GM12878 (cell line): ENCODE data around the gene RCCD1. TPM values are rescaled to one million over a fixed set of nuclear protein-coding genes. Genes with fewer than 3 reads are reported as not detected.
A peak's percentile ranks its signal among the peaks of the same experiment; 100 is the strongest.

Source experiments
- BACH1 ChIP-seq: fragments of 450-650 bp; IDR thresholded peaks from 2 replicates; pipeline ENCODE4 v1.6.1; 2017; ENCODE audit warnings: mild to moderate bottlenecking, borderline replicate concordance
- ETV6 ChIP-seq, 2 experiments: fragments of 450-650 bp in 1 of 2; IDR thresholded peaks in 1 of 2; conservative IDR thresholded peaks in 1 of 2; 2 replicates each; pipeline ENCODE4 v1.6.1; 2014; ENCODE audit warnings: antibody characterized with exemption in 1 of 2, borderline replicate concordance in 1 of 2, low read depth in 1 of 2, mild to moderate bottlenecking in 1 of 2, moderate library complexity in 1 of 2
- IKZF1 ChIP-seq: fragments of 450-650 bp; conservative IDR thresholded peaks from 2 replicates; pipeline ENCODE4 v1.6.1; 2017; ENCODE audit warnings: antibody characterized with exemption, mild to moderate bottlenecking
- POU2F2 ChIP-seq: IDR thresholded peaks from 3 replicates; pipeline ENCODE4 v1.6.1; 2011; ENCODE audit warnings: low read depth, mild to moderate bottlenecking, low read length, borderline replicate concordance
- RB1 ChIP-seq: fragments of 450-650 bp; formaldehyde crosslinking; IDR thresholded peaks from 2 replicates; pipeline ENCODE4 v1.6.1; 2017; ENCODE audit warnings: mild to moderate bottlenecking, borderline replicate concordance
- STAT1 ChIP-seq: fragments of 450-650 bp; conservative IDR thresholded peaks from 2 replicates; pipeline ENCODE4 v1.6.1; 2014; ENCODE audit warnings: antibody characterized with exemption, mild to moderate bottlenecking
- polyA plus RNA-seq, 11 experiments: library from polyadenylated mRNA; depleted of rRNA in 4 of 11; unstranded in 6 of 11; stranded (reverse) in 5 of 11; fragments of >200 nt; fragmentation: Nextera tagmentation in 4 of 11; fragmentation: Illumina TruSeq in 1 of 11; extraction: Ambion mirVana in 4 of 11; extraction: Trizol in 1 of 11; gene quantifications; 1 replicate in 1 of 11; 2 replicates in 10 of 11; pipeline versions ENCODE4 v1.2.1 to v1.2.3, GENCODE V29; 2011 to 2016; ENCODE audit warnings: inconsistent platforms in 2 of 11, missing spikeins in 2 of 11, low read depth in 1 of 11
- total RNA-seq, 4 experiments: library from RNA; depleted of rRNA in 3 of 4; stranded (reverse); fragments of >200 nt in 3 of 4; fragmentation: Illumina TruSeq in 1 of 4; extraction: Trizol in 1 of 4; gene quantifications; 2 replicates each; pipeline versions ENCODE4 v1.2.1 to v1.2.3, GENCODE V29; 2013 to 2021
- TF ChIP-seq, protein P1 (sequence below): fragments of 450-650 bp; IDR thresholded peaks from 2 replicates; pipeline ENCODE4 v1.6.1; 2017; ENCODE audit warnings: mild to moderate bottlenecking, low read depth, inconsistent platforms; ENCODE audit not compliant: poor library complexity, severe bottlenecking
- TF ChIP-seq, protein P2 (sequence below): fragments of 450-650 bp; IDR thresholded peaks from 2 replicates; pipeline ENCODE4 v1.6.1; 2017; ENCODE audit warnings: antibody characterized with exemption, mild to moderate bottlenecking, moderate library complexity
- TF ChIP-seq, protein P3 (sequence below): IDR thresholded peaks from 2 replicates; pipeline ENCODE4 v1.6.1; 2012; ENCODE audit warnings: improper control_type of control experiment, low read depth, low read length; ENCODE audit not compliant: insufficient replicate concordance
- TF ChIP-seq, protein P4 (sequence below): fragments of 450-650 bp; formaldehyde crosslinking; IDR thresholded peaks from 2 replicates; pipeline ENCODE4 v1.5.0; 2022; ENCODE audit warnings: mild to moderate bottlenecking, missing genetic modification characterization
- TF ChIP-seq, protein P5 (sequence below): IDR thresholded peaks from 2 replicates; pipeline ENCODE4 v1.6.1; 2012; ENCODE audit warnings: low read depth, low read length, improper control_type of control experiment

The RCCD1 gene
- total and polyA plus RNA-seq, 10 of the 15 experiments (the other 5 are each of a cell fraction or from before 2014, with no cell fraction given), result 5.2 to 30.4 (median 20.9) TPM

DNA sequence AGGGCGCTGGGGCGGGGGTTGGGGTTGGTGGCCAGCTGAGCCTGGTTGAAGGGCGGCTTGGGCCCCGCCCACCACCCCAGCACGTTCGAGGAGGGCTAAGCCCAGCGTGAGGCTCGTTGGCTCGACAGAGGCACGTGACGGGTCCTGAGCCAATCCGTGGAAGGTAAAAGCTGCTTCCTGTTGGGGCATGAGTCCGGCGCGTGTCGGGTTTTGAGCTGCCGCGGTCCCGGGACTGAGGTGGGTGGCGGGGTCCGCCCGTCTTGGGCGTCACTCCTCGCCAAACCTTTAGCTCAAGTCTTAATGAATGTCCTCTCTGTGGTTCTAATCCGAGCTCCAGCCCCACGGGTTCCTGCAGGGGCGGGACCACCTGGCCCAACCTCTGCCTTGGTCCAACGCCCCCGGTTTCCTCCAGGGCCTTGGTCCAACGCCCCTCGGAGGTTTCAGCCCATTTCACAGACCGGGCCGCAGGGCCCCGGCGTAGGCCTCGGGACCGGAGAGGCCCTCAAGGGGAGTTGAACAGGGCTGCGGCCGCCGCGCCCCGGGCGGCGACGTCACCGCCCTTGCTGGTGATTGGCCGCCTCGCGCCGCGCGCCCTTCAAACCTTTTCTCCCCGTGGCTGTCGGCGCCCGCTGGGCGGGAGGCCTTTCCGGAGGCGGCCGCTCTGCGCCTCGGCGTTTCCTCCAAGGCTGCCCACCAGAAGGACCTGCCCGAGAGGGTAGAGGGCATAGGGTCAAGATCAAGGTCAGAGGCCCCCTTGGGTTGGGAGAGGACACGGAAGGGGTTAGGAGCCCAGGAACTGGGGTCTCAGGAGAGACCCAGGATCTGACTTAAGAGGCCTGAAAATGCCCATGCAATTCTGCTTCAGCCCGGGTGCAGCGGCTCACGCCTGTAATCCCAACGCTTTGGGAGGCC is at the start of gene RCCD1 (continued):
- TF ChIP-seq, protein P1, sequence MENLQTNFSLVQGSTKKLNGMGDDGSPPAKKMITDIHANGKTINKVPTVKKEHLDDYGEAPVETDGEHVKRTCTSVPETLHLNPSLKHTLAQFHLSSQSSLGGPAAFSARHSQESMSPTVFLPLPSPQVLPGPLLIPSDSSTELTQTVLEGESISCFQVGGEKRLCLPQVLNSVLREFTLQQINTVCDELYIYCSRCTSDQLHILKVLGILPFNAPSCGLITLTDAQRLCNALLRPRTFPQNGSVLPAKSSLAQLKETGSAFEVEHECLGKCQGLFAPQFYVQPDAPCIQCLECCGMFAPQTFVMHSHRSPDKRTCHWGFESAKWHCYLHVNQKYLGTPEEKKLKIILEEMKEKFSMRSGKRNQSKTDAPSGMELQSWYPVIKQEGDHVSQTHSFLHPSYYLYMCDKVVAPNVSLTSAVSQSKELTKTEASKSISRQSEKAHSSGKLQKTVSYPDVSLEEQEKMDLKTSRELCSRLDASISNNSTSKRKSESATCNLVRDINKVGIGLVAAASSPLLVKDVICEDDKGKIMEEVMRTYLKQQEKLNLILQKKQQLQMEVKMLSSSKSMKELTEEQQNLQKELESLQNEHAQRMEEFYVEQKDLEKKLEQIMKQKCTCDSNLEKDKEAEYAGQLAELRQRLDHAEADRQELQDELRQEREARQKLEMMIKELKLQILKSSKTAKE, result no peak
- TF ChIP-seq IKZF1 (peak; percentile 63), RB1 (peak; percentile 94), STAT1 (peak; percentile 84), ETV6 (conservative IDR thresholded peaks at IDR 0.05 in 1 of 2, IDR thresholded peaks at IDR 0.05 in 1 of 2; ENCODE audit: borderline replicate concordance in 1 of 2, low read depth in 1 of 2) (no peak), BACH1 (peak; percentile 37; the same call in 1 of the 2 replicates), POU2F2 (peak; percentile 59; the same call in 2 of the 3 replicates)
- TF ChIP-seq, protein P2, sequence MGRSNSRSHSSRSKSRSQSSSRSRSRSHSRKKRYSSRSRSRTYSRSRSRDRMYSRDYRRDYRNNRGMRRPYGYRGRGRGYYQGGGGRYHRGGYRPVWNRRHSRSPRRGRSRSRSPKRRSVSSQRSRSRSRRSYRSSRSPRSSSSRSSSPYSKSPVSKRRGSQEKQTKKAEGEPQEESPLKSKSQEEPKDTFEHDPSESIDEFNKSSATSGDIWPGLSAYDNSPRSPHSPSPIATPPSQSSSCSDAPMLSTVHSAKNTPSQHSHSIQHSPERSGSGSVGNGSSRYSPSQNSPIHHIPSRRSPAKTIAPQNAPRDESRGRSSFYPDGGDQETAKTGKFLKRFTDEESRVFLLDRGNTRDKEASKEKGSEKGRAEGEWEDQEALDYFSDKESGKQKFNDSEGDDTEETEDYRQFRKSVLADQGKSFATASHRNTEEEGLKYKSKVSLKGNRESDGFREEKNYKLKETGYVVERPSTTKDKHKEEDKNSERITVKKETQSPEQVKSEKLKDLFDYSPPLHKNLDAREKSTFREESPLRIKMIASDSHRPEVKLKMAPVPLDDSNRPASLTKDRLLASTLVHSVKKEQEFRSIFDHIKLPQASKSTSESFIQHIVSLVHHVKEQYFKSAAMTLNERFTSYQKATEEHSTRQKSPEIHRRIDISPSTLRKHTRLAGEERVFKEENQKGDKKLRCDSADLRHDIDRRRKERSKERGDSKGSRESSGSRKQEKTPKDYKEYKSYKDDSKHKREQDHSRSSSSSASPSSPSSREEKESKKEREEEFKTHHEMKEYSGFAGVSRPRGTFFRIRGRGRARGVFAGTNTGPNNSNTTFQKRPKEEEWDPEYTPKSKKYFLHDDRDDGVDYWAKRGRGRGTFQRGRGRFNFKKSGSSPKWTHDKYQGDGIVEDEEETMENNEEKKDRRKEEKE, result no peak
- TF ChIP-seq, protein P3, sequence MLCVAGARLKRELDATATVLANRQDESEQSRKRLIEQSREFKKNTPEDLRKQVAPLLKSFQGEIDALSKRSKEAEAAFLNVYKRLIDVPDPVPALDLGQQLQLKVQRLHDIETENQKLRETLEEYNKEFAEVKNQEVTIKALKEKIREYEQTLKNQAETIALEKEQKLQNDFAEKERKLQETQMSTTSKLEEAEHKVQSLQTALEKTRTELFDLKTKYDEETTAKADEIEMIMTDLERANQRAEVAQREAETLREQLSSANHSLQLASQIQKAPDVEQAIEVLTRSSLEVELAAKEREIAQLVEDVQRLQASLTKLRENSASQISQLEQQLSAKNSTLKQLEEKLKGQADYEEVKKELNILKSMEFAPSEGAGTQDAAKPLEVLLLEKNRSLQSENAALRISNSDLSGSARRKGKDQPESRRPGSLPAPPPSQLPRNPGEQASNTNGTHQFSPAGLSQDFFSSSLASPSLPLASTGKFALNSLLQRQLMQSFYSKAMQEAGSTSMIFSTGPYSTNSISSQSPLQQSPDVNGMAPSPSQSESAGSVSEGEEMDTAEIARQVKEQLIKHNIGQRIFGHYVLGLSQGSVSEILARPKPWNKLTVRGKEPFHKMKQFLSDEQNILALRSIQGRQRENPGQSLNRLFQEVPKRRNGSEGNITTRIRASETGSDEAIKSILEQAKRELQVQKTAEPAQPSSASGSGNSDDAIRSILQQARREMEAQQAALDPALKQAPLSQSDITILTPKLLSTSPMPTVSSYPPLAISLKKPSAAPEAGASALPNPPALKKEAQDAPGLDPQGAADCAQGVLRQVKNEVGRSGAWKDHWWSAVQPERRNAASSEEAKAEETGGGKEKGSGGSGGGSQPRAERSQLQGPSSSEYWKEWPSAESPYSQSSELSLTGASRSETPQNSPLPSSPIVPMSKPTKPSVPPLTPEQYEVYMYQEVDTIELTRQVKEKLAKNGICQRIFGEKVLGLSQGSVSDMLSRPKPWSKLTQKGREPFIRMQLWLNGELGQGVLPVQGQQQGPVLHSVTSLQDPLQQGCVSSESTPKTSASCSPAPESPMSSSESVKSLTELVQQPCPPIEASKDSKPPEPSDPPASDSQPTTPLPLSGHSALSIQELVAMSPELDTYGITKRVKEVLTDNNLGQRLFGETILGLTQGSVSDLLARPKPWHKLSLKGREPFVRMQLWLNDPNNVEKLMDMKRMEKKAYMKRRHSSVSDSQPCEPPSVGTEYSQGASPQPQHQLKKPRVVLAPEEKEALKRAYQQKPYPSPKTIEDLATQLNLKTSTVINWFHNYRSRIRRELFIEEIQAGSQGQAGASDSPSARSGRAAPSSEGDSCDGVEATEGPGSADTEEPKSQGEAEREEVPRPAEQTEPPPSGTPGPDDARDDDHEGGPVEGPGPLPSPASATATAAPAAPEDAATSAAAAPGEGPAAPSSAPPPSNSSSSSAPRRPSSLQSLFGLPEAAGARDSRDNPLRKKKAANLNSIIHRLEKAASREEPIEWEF, result peak; percentile 18
- TF ChIP-seq, protein P4, sequence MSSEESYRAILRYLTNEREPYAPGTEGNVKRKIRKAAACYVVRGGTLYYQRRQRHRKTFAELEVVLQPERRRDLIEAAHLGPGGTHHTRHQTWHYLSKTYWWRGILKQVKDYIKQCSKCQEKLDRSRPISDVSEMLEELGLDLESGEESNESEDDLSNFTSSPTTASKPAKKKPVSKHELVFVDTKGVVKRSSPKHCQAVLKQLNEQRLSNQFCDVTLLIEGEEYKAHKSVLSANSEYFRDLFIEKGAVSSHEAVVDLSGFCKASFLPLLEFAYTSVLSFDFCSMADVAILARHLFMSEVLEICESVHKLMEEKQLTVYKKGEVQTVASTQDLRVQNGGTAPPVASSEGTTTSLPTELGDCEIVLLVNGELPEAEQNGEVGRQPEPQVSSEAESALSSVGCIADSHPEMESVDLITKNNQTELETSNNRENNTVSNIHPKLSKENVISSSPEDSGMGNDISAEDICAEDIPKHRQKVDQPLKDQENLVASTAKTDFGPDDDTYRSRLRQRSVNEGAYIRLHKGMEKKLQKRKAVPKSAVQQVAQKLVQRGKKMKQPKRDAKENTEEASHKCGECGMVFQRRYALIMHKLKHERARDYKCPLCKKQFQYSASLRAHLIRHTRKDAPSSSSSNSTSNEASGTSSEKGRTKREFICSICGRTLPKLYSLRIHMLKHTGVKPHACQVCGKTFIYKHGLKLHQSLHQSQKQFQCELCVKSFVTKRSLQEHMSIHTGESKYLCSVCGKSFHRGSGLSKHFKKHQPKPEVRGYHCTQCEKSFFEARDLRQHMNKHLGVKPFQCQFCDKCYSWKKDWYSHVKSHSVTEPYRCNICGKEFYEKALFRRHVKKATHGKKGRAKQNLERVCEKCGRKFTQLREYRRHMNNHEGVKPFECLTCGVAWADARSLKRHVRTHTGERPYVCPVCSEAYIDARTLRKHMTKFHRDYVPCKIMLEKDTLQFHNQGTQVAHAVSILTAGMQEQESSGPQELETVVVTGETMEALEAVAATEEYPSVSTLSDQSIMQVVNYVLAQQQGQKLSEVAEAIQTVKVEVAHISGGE (CRISPR knock-in tag), result no peak
- TF ChIP-seq, protein P5, sequence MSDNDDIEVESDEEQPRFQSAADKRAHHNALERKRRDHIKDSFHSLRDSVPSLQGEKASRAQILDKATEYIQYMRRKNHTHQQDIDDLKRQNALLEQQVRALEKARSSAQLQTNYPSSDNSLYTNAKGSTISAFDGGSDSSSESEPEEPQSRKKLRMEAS, result peak; percentile 97
